Omental fat pad (tissue), 4 donors: ENCODE data around the gene CENPO. TPM values are rescaled to one million over a fixed set of nuclear protein-coding genes. Genes with fewer than 3 reads are reported as not detected.

Experiments used
- ATAC-seq: fragments of 150-250 bp; one replicate; pipeline ENCODE4 v1.9.1; 2016; ENCODE audit warnings: mild to moderate bottlenecking, moderate library complexity; ENCODE audit not compliant: low FRiP score
- DNase-seq: peaks from one replicate; pipeline ENCODE4 v3.0.0-alpha.2; 2019; ENCODE audit warnings: low spot score
- CTCF ChIP-seq, 3 donors: fragments of 450-650 bp; IDR thresholded peaks; one replicate each; pipeline ENCODE4 v1.5.1; 2016 to 2017; ENCODE audit warnings: antibody characterized with exemption in 3 of 3, mild to moderate bottlenecking in 3 of 3, moderate library complexity in 2 of 3
- total RNA-seq, 4 donors: library from RNA; depleted of rRNA; stranded (reverse); fragments of >200 nt; gene quantifications; one replicate each; pipeline ENCODE4 v1.1.0, GENCODE V29; 2016

CENPO gene
- total RNA-seq, 4 donors from 2014 or later: 1.9 to 14.2 (median 6.1) TPM

GRCh38 chr2:24806661-24807036 lies 13.4 kb downstream of the CENPO start:
- no peak for TF ChIP-seq CTCF (IDR thresholded peaks at IDR 0.05)
- ATAC-seq (no peak), DNase-seq (no peak)

- DNase-seq: no peak
- no peak for ATAC-seq
- no peak for TF ChIP-seq CTCF (IDR thresholded peaks at IDR 0.05)
Observed at GRCh38 chr2:24809316-24810007, 16.2 kb downstream of the CENPO start.

GRCh38 chr2:24813691-24814137 lies 20.5 kb downstream of the CENPO start:
- DNase-seq: no peak
- TF ChIP-seq CTCF (IDR thresholded peaks at IDR 0.05): no peak
- ATAC-seq: no peak

GRCh38 chr2:24814516-24814915 lies 21.3 kb downstream of the CENPO start:
- no peak for ATAC-seq
- no peak for TF ChIP-seq CTCF (IDR thresholded peaks at IDR 0.05)
- DNase-seq: no peak

GRCh38 chr2:24815171-24815570 lies 21.9 kb downstream of the CENPO start:
- no peak for DNase-seq
- no peak for ATAC-seq
- no peak for TF ChIP-seq CTCF (IDR thresholded peaks at IDR 0.05)

GRCh38 chr2:24816404-24816803 lies 23.2 kb downstream of the CENPO start:
- no peak for DNase-seq
- no peak for ATAC-seq
- no peak for TF ChIP-seq CTCF (IDR thresholded peaks at IDR 0.05)

GRCh38 chr2:24816884-24817283 lies 23.7 kb downstream of the CENPO start:
- no peak for DNase-seq
- peak; percentile 81 for ATAC-seq
- no peak for TF ChIP-seq CTCF (IDR thresholded peaks at IDR 0.05)
